ENCODE results near the gene PPP1R1B. TPM values are rescaled to one million over a fixed set of nuclear protein-coding genes. Genes with fewer than 3 reads are reported as not detected.

The PPP1R1B gene
- total RNA-seq, 1 experiment from 2014 or later, result 8.2 TPM

DNA sequence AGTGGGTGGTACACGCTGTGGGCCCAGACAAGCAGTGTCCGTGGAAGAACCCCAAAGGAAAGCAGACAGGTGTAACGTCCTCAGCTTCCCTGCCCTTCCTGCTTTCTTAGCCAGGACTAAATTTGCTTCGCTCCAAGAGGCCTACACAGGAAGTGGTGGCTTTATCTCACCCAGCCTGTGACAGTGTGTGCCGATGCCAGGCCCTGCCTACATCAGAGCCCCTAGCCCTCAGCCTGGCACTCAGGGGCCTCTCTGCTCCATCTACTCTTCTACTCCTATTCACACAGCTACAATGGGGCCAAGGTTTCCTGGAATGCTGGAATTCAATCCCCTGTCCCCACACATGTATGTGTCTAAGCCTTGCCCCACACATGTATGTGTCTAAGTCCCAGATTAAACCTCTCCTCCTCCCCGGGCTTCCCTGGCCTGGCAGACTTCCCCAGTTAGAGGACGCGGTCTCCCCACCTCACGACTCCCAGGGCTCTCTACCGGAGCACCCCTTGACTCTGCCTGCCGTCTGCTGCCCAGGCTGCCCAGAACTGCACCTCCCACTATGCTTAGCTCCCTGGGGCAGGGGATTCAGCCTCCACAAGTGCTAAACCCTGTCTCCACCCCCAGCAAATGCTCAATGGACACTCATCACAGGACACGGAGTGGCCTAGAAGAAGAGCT is 52.9 kb downstream of the PPP1R1B start:
- Histone ChIP-seq H3K27me3 (replicated peaks; ENCODE audit: insufficient read depth, low read depth, low read length, poor library complexity) (no peaks in the 10 kb centered on the region), H3K4me1 (ENCODE audit: insufficient read depth, low read length, poor library complexity, severe bottlenecking) (no peaks in the 10 kb centered on the region), H3K36me3 (ENCODE audit: insufficient read depth, low read length, poor library complexity, severe bottlenecking) (no peaks in the 10 kb centered on the region), H3K4me3 (ENCODE audit: low read depth, low read length, poor library complexity, severe bottlenecking) (no peak overlapping the region), H3K9me3 (ENCODE audit: low read depth, low read length, poor library complexity, severe bottlenecking) (no peaks in the 10 kb centered on the region), H3K27ac (ENCODE audit: low read depth, low read length, poor library complexity, severe bottlenecking) (no peak overlapping the region)
- TF ChIP-seq, protein P1, sequence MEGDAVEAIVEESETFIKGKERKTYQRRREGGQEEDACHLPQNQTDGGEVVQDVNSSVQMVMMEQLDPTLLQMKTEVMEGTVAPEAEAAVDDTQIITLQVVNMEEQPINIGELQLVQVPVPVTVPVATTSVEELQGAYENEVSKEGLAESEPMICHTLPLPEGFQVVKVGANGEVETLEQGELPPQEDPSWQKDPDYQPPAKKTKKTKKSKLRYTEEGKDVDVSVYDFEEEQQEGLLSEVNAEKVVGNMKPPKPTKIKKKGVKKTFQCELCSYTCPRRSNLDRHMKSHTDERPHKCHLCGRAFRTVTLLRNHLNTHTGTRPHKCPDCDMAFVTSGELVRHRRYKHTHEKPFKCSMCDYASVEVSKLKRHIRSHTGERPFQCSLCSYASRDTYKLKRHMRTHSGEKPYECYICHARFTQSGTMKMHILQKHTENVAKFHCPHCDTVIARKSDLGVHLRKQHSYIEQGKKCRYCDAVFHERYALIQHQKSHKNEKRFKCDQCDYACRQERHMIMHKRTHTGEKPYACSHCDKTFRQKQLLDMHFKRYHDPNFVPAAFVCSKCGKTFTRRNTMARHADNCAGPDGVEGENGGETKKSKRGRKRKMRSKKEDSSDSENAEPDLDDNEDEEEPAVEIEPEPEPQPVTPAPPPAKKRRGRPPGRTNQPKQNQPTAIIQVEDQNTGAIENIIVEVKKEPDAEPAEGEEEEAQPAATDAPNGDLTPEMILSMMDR (conservative IDR thresholded peaks at IDR 0.05; ENCODE audit: low read depth, low read length), result no peak
- TF ChIP-seq EZH2 (IDR thresholded peaks at IDR 0.05; ENCODE audit: borderline replicate concordance, low read depth, low read length, poor library complexity, severe bottlenecking), result no peak
- BruUV-seq (replicated peaks), result no TSS peak
- ChIA-PET CTCF (no interaction called here), POLR2A (ENCODE audit: low non-redundant PET) (no interaction called here)
- intact Hi-C loops (cut with micrococcal nuclease; ENCODE audit: unreplicated experiment), result no loop called here
- no peak for DNase-seq (ENCODE audit: low spot score)

DNA sequence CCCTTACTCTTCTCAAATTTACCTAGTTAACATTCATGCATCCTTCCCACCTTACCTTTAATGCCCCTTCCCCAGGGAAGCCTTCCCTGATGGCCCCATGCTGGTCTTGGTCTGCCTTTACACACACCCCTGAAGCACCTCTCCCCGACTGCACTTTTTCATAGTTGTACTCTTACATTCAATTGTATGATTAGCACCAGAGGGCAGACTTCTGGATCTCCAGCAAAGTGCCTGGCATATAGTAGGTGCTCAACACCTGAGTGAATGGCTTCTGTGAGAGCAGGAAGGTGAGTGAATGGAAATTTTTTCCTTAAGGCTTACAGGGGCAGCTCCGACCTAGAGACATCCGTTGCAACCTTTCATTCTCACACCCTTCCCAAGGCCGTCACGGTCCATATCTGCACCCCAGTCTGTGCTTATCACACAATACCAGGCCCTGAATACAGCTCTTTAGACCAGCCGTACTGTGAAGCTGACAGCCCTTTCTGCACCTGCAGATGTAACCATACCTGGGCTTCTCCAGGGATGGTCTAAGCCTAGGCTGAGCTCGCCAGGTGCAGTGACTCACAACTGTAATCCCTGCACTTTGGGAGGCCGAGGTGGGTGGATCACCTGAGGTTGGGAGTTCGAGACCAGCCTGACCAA is 56.7 kb downstream of the PPP1R1B start:
- H3K4me3 ChIP-seq (ENCODE audit: low read depth, low read length, poor library complexity, severe bottlenecking), result no peak overlapping the region
- no peak overlapping the region for H3K27ac ChIP-seq (ENCODE audit: low read depth, low read length, poor library complexity, severe bottlenecking)
- no peak for DNase-seq (ENCODE audit: low spot score)
- BruUV-seq (replicated peaks), result no TSS peak
- no peaks in the 10 kb centered on the region for H3K27me3 ChIP-seq (replicated peaks; ENCODE audit: insufficient read depth, low read depth, low read length, poor library complexity)
- H3K4me1 ChIP-seq (ENCODE audit: insufficient read depth, low read length, poor library complexity, severe bottlenecking), result no peaks in the 10 kb centered on the region
- H3K9me3 ChIP-seq (ENCODE audit: low read depth, low read length, poor library complexity, severe bottlenecking), result no peaks in the 10 kb centered on the region
- no peaks in the 10 kb centered on the region for H3K36me3 ChIP-seq (ENCODE audit: insufficient read depth, low read length, poor library complexity, severe bottlenecking)
- POLR2A ChIA-PET (ENCODE audit: low non-redundant PET), result no interaction called here
- CTCF ChIA-PET, result no interaction called here
- intact Hi-C loops (cut with micrococcal nuclease; ENCODE audit: unreplicated experiment), result no loop called here
- no peak for TF ChIP-seq EZH2 (IDR thresholded peaks at IDR 0.05; ENCODE audit: borderline replicate concordance, low read depth, low read length, poor library complexity, severe bottlenecking)
- TF ChIP-seq, protein P1 (conservative IDR thresholded peaks at IDR 0.05; ENCODE audit: low read depth, low read length), result no peak

- no peak for DNase-seq (ENCODE audit: low spot score)
- Histone ChIP-seq H3K27ac (ENCODE audit: low read depth, low read length, poor library complexity, severe bottlenecking) (no peak overlapping the region), H3K4me1 (ENCODE audit: insufficient read depth, low read length, poor library complexity, severe bottlenecking) (no peaks in the 10 kb centered on the region), H3K9me3 (ENCODE audit: low read depth, low read length, poor library complexity, severe bottlenecking) (no peaks in the 10 kb centered on the region), H3K36me3 (ENCODE audit: insufficient read depth, low read length, poor library complexity, severe bottlenecking) (no peaks in the 10 kb centered on the region), H3K27me3 (replicated peaks; ENCODE audit: insufficient read depth, low read depth, low read length, poor library complexity) (no peaks in the 10 kb centered on the region), H3K4me3 (ENCODE audit: low read depth, low read length, poor library complexity, severe bottlenecking) (no peak overlapping the region)
- TF ChIP-seq, protein P1 (conservative IDR thresholded peaks at IDR 0.05; ENCODE audit: low read depth, low read length), result no peak
- TF ChIP-seq EZH2 (IDR thresholded peaks at IDR 0.05; ENCODE audit: borderline replicate concordance, low read depth, low read length, poor library complexity, severe bottlenecking), result no peak
- intact Hi-C loops (cut with micrococcal nuclease; ENCODE audit: unreplicated experiment), result no loop called here
- POLR2A ChIA-PET (ENCODE audit: low non-redundant PET), result no interaction called here
- BruUV-seq (replicated peaks), result no TSS peak
- CTCF ChIA-PET, result no interaction called here
Observed at GRCh38 chr17:39684369-39685192, 57.8 kb downstream of the PPP1R1B start.

Other genes starting within 250 kb of the PPP1R1B start
- gene FBXL20, start 225.3 kb upstream of the PPP1R1B start, total RNA-seq (2021), result 6.8 and 9.5 TPM in 2 replicates
- 39.2 and 41.5 TPM in 2 replicates for gene MED1, start 175.7 kb upstream of the PPP1R1B start, total RNA-seq (2021)
- gene CDK12, start 165.5 kb upstream of the PPP1R1B start, total RNA-seq (2021), result 43.5 TPM in 2 replicates
- not detected in 2 replicates for gene NEUROD2, start 19.0 kb upstream of the PPP1R1B start, total RNA-seq (2021)
- gene STARD3, start 10.2 kb downstream of the PPP1R1B start, total RNA-seq (2021), result 21.3 and 31.4 TPM in 2 replicates
- 0.54 and 0.79 TPM in 2 replicates for gene TCAP, start 38.4 kb downstream of the PPP1R1B start, total RNA-seq (2021)
- not detected in 2 replicates for gene PNMT, start 41.5 kb downstream of the PPP1R1B start, total RNA-seq (2021)
- 3.6 and 7.6 TPM in 2 replicates for gene PGAP3, start 61.1 kb downstream of the PPP1R1B start, total RNA-seq (2021)
- gene ERBB2, start 73.1 kb downstream of the PPP1R1B start, total RNA-seq (2021), result 11.1 and 17.8 TPM in 2 replicates
- gene MIEN1, start 103.6 kb downstream of the PPP1R1B start, total RNA-seq (2021), result 30.5 and 33.5 TPM in 2 replicates
- gene GRB7, start 111.0 kb downstream of the PPP1R1B start, total RNA-seq (2021), result 0.62 and 0.63 TPM in 2 replicates
- gene IKZF3, start 237.4 kb downstream of the PPP1R1B start, total RNA-seq (2021), result not detected in 2 replicates
- not detected in 2 replicates for gene ZPBP2, start 241.2 kb downstream of the PPP1R1B start, total RNA-seq (2021)